Measurements from ENCODE around the gene SERINC3. TPM values are rescaled to one million over a fixed set of nuclear protein-coding genes. Genes with fewer than 3 reads are reported as not detected.

SERINC3 gene
- total RNA-seq: 74.1 and 74.2 TPM in 2 replicates

DNA sequence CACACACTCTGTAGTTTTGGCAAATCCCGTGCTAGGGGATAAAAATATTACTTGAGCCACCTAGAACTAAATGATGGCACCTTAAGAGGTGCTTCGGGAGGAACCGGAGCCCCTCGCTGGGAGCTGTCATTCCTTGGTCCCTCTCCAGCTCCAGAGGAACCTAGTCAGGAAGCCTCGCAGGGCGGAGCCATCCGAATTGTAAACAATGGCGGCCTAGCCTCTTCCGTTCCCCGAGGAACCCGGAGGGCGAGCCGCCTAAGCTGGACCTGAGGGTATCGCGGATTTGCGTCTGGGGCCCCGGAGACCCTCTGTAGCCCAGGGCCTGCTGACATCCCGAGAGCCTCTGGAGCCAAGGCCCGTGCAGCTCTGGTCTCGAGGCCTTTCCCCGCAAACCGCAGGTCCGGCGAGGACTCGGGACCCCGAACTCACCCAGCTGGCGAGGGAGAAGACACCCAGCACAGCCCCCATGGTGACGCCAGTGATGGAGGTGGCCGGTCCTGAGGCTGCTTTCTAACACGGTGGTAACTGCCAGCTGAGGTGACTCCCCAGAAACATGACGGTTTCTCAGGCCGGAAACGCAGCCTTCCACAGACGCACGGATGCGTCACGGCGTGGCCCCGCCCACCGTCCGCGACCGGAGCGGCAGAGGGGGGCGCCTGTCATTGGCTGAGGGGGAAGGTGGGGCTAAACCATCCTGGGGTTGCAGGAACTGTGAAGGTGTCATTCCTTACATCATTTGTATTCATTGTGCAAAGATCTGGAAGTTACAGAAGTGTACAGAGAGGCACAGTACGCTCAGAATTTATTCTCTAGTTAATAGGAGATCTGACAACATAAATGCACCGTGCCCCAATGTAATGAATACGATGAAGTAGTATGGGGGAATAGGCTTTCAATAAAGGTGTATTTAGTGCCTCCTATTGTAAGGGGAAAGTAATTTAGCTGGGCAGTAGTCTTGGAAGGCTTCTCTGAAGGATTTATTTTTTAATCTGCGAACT, at the start of gene SERINC3:
SERINC3 (minus strand) TSS at position 587 of the 998 bp plus-strand sequence; CDS start at position 468, 119 bp downstream.

DNA sequence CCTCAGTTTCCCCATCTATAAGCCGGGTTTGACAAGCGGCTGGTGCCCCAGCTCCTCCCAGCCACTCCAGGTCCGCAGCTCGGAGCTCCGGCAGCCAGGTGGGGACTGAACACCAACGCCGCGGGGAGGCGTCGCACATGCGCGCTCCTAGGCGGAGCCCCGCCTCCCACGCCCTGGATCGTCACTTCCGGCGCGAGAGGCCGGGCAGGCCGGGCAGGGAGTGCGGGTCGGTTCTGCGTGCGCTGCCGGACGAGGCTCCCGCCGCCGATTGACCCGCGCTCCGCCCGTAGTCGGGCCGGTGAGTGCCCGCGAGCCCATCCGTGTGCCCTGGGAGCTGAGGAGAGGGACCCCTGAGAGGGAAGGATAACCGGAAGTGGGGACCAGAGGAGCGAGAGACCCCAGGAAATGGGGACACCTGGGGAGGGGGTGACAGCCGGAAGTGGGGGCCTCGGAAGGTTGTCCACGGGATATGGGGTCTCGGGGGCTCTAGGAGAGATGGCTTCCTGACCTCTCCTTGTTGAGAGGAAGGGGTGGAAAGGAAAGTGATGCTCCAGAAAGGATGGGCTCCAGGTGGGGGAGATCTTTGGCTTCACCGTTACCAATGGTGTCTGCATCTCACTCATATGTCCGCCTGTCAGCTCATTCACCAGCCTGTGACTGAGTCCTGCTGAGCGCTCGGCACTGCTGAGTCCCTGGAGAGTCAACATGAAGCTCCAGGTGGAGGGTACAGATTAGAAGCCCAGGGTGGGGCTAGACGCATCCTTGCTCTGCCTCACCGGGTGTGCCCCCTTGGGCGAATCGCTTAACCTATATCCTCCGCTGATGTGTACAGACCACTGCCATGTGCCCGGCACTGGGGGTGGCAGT, 45.9 kb downstream of the SERINC3 start, which contains the start of gene TTPAL:
TTPAL (plus strand) TSS at position 181 of the 867 bp plus-strand sequence. CDS start 4,126 bp downstream, outside the sequence.

Other genes with a start within 250 kb of the SERINC3 start
- gene FITM2, start 210.9 kb downstream of the SERINC3 start, total RNA-seq: 7.1 and 7.6 TPM in 2 replicates
- not detected in 2 replicates for gene R3HDML, start 185.0 kb downstream of the SERINC3 start, total RNA-seq
- gene HNF4A, start 166.4 kb downstream of the SERINC3 start, total RNA-seq: not detected in 2 replicates
- gene TTPAL, start 46.2 kb downstream of the SERINC3 start, total RNA-seq: 22.5 and 22.6 TPM in 2 replicates
- gene PKIG, start 60.5 kb upstream of the SERINC3 start, total RNA-seq: 75.7 and 77.6 TPM in 2 replicates
- 28.9 and 31.5 TPM in 2 replicates for gene ADA, start 129.6 kb upstream of the SERINC3 start, total RNA-seq
- gene CCN5, start 193.3 kb upstream of the SERINC3 start, total RNA-seq: 23.6 and 25.1 TPM in 2 replicates
- 2.3 and 2.5 TPM in 2 replicates for gene KCNK15, start 223.8 kb upstream of the SERINC3 start, total RNA-seq

Data from cardiac ventricle fibroblast (primary cell).